PC-9 (cell line): ENCODE results near the gene CYP4A22.

Experiments used
- EZH2 ChIP-seq: fragments of 200-600 bp; sonication (generic); IDR thresholded peaks from 2 replicates; pipeline ENCODE4 v1.8.0; 2017; ENCODE audit warnings: antibody characterized with exemption, low read depth
- TF ChIP-seq, protein P1 (sequence below): fragments of 200-600 bp; sonication (generic); conservative IDR thresholded peaks from 2 replicates; pipeline ENCODE4 v1.6.1; 2017; ENCODE audit warnings: mixed run types, antibody characterized with exemption, mild to moderate bottlenecking, moderate library complexity

DNA sequence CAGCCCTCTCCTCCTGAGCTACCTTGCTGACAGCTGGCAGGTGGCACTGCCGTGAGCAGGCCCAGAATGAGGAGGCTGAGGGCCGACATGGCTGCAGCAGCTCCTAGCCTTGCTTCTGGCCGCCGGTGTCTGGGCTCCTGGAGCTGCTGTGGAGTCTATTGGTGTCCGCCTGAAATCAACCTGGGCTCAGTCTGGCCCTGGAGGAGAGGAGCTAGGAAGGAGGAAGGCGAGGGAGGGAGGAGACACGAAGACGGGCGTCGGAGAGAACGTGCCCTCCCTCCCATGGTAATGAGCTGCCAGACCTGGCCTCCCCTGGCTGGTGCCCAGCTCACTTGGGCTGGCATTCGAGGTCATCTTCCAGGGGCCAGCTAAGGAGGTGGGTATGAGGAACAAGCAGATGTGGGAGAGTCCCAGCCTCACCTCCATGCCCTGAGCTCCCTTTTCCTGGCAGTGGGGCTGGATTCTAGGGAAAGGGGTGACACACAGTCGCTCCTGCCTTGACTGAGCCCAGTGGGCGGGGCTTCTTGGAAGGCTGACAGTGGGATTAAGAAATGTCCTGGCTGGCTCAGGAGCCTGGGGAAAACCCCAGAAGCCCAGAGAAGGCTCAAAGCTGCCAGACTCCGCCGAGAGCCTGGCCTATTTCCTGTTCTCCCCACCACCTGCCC, 52.7 kb downstream of the CYP4A22 start, which contains the start of gene PDZK1IP1:
- TF ChIP-seq, protein P1, sequence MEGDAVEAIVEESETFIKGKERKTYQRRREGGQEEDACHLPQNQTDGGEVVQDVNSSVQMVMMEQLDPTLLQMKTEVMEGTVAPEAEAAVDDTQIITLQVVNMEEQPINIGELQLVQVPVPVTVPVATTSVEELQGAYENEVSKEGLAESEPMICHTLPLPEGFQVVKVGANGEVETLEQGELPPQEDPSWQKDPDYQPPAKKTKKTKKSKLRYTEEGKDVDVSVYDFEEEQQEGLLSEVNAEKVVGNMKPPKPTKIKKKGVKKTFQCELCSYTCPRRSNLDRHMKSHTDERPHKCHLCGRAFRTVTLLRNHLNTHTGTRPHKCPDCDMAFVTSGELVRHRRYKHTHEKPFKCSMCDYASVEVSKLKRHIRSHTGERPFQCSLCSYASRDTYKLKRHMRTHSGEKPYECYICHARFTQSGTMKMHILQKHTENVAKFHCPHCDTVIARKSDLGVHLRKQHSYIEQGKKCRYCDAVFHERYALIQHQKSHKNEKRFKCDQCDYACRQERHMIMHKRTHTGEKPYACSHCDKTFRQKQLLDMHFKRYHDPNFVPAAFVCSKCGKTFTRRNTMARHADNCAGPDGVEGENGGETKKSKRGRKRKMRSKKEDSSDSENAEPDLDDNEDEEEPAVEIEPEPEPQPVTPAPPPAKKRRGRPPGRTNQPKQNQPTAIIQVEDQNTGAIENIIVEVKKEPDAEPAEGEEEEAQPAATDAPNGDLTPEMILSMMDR: no peak
- no peak for TF ChIP-seq EZH2
